B cell (primary cell): Measurements from ENCODE around the gene TTC6. TPM values are rescaled to one million over a fixed set of nuclear protein-coding genes. Genes with fewer than 3 reads are reported as not detected.

Experiments
- ATAC-seq: fragments of 200-7000 bp; cut with Tn5 transposase; one replicate; pipeline ENCODE4 v1.10.0; 2021; ENCODE audit warnings: low read depth, mild to moderate bottlenecking, moderate number of reproducible peaks, moderate library complexity
- CTCF ChIA-PET: fragments of 350-600 bp; sonication (Branson Sonifier 250); formaldehyde crosslinking; loops from one replicate; lab custom pipeline; 2021; ENCODE audit warnings: antibody characterized with exemption, inconsistent platforms; lab: Charles Lee
- POLR2A ChIA-PET: fragments of 350-600 bp; sonication (Branson Sonifier 250); formaldehyde crosslinking; loops from one replicate; lab custom pipeline; 2021; ENCODE audit warnings: antibody characterized with exemption; lab: Charles Lee
- DNase-seq: peaks from one replicate; pipeline ENCODE4 v3.0.0; 2013
- H2AFZ ChIP-seq: 2 replicates; pipeline ENCODE4 v1.6.1; 2012; ENCODE audit warnings: mild to moderate bottlenecking, low read depth, low read length; ENCODE audit not compliant: insufficient read depth, poor library complexity, severe bottlenecking
- H3K27ac ChIP-seq, 2 donors: 1 replicate in 1 of 2; 2 replicates in 1 of 2; pipeline ENCODE4 v1.5.1; 2012 to 2013; ENCODE audit warnings: low read length in 2 of 2, mild to moderate bottlenecking in 2 of 2, moderate library complexity in 1 of 2
- H3K27me3 ChIP-seq, 4 experiments: fragments of 200-600 bp in 1 of 4; sonication (generic) in 1 of 4; replicated peaks in 1 of 4; 1 replicate in 2 of 4; 2 replicates in 2 of 4; pipeline versions ENCODE4 v1.6.1 to v1.7.0; 2013 to 2016; ENCODE audit warnings: low read length in 3 of 4, mild to moderate bottlenecking in 2 of 4, mixed read lengths in 1 of 4, moderate library complexity in 1 of 4; ENCODE audit not compliant: insufficient read depth in 4 of 4, control insufficient read depth in 3 of 4; ENCODE audit errors: control extremely low read depth in 1 of 4
- H3K36me3 ChIP-seq, 2 experiments: replicated peaks in 1 of 2; 1 replicate in 1 of 2; 2 replicates in 1 of 2; pipeline versions ENCODE4 v1.6.1 to v1.7.1; 2013; ENCODE audit warnings: low read length in 1 of 2; ENCODE audit not compliant: insufficient read depth in 2 of 2, control insufficient read depth in 1 of 2; ENCODE audit errors: control extremely low read depth in 1 of 2, extremely low read depth in 1 of 2
- H3K4me1 ChIP-seq, 2 donors: fragments of 200-600 bp in 1 of 2; sonication (generic) in 1 of 2; 1 replicate in 1 of 2; 2 replicates in 1 of 2; pipeline versions ENCODE4 v1.5.1 to v1.6.1; 2013 to 2017; ENCODE audit warnings: low read length in 2 of 2; ENCODE audit not compliant: control insufficient read depth in 2 of 2, insufficient read depth in 2 of 2
- H3K4me2 ChIP-seq: replicated peaks from 2 replicates; pipeline ENCODE3; 2012; ENCODE audit warnings: mild to moderate bottlenecking, low read depth, low read length; ENCODE audit not compliant: poor library complexity, severe bottlenecking
- H3K4me3 ChIP-seq, 5 experiments: fragments of 200-600 bp in 1 of 5; sonication (generic) in 1 of 5; 1 replicate in 3 of 5; 2 replicates in 2 of 5; pipeline versions ENCODE4 v1.5.1 to v1.7.0; 2011 to 2016; ENCODE audit warnings: low read length in 4 of 5, mild to moderate bottlenecking in 4 of 5, low read depth in 2 of 5, control low read depth in 1 of 5, moderate library complexity in 1 of 5; ENCODE audit not compliant: insufficient read depth in 1 of 5; ENCODE audit errors: control extremely low read depth in 1 of 5, extremely low read depth in 1 of 5
- H3K79me2 ChIP-seq: fragments of 200-600 bp; sonication (generic); one replicate; pipeline ENCODE4 v1.6.0; 2016; ENCODE audit warnings: low read length; ENCODE audit not compliant: control insufficient read depth, insufficient read depth
- H3K9ac ChIP-seq: fragments of 200-600 bp; sonication (generic); 2 replicates; pipeline ENCODE4 v1.6.1; 2017; ENCODE audit warnings: mild to moderate bottlenecking, low read length, moderate library complexity
- H3K9me3 ChIP-seq, 3 donors: one replicate each; pipeline versions ENCODE4 v1.6.1 to v1.7.1; 2013; ENCODE audit warnings: low read length in 2 of 3; ENCODE audit not compliant: control insufficient read depth in 2 of 3, insufficient read depth in 1 of 3; ENCODE audit errors: control extremely low read depth in 1 of 3
- H4K20me1 ChIP-seq: 2 replicates; pipeline ENCODE4 v1.6.0; 2012; ENCODE audit warnings: mild to moderate bottlenecking, low read length; ENCODE audit not compliant: insufficient read depth, control insufficient read depth, poor library complexity, severe bottlenecking
- H3K27ac Mint-ChIP-seq: one replicate; pipeline ENCODE4 v1.8.0; 2021; ENCODE audit warnings: mixed read lengths
- H3K27me3 Mint-ChIP-seq: one replicate; pipeline ENCODE4 v1.8.0; 2021; ENCODE audit warnings: mixed read lengths
- H3K4me1 Mint-ChIP-seq: one replicate; pipeline ENCODE4 v1.8.0; 2021; ENCODE audit warnings: mixed read lengths
- H3K4me3 Mint-ChIP-seq: one replicate; pipeline ENCODE4 v1.8.0; 2021; ENCODE audit warnings: mixed read lengths
- H3K9me3 Mint-ChIP-seq: one replicate; pipeline ENCODE4 v1.8.0; 2022; ENCODE audit warnings: mixed read lengths; ENCODE audit not compliant: insufficient read depth
- CTCF ChIP-seq: fragments of 200-600 bp; IDR thresholded peaks from one replicate; pipeline ENCODE4 v1.8.0; 2022; ENCODE audit warnings: antibody characterized with exemption, mild to moderate bottlenecking
- EZH2 ChIP-seq: IDR thresholded peaks from 2 replicates; pipeline ENCODE4 v1.6.1; 2012; ENCODE audit warnings: borderline replicate concordance, low read depth, mild to moderate bottlenecking, moderate library complexity, low read length; ENCODE audit not compliant: insufficient read depth, poor library complexity, severe bottlenecking
- WGBS: methylation state at CpG from one replicate; pipeline ENCODE4 v1.1.5; 2013; ENCODE audit warnings: missing lambda C conversion rate; ENCODE audit not compliant: insufficient coverage; 5-methylcytosine and 5-hydroxymethylcytosine counted together
- intact Hi-C: fragments of 100-400 bp; cut with micrococcal nuclease; formaldehyde crosslinking; loops from one replicate; pipeline ENCODE4 v1.10.0; 2022
- polyA plus RNA-seq: library from polyadenylated mRNA; depleted of rRNA; stranded (reverse); fragments of >200 nt; gene quantifications from 2 replicates; pipeline ENCODE4 v1.2.3, GENCODE V29; 2012
- total RNA-seq, 2 donors: library from RNA; stranded (reverse); fragments of 120-200 nt in 1 of 2; gene quantifications; 1 replicate in 1 of 2; 2 replicates in 1 of 2; pipeline versions ENCODE4 v1.2.3 to v1.2.4, GENCODE V29; 2013 to 2022

Gene TTC6
- total and polyA plus RNA-seq, 2 donors (not counting 1 experiment from before 2014, with no cell fraction given): not detected

GRCh38 chr14:37637341-37637740 is 41.9 kb downstream of the TTC6 start:
- H3K27me3 ChIP-seq: no peaks in the 10 kb centered on the region
- TF ChIP-seq EZH2 (no peak), CTCF (no peak)
- CTCF ChIA-PET: no interaction called here
- ATAC-seq (no peak), DNase-seq (no peak)
- no CpG with 5 or more reads among the region's 4 CpGs for WGBS
- no peaks in the 10 kb centered on the region for H3K4me1 ChIP-seq
- intact Hi-C loops: no loop called here
- H4K20me1 ChIP-seq: no peaks in the 10 kb centered on the region
- no peak overlapping the region for H3K4me3 ChIP-seq
- no peaks in the 10 kb centered on the region for H3K27me3 Mint-ChIP-seq
- H3K27ac ChIP-seq: no peak overlapping the region
- no peak overlapping the region for H3K27ac Mint-ChIP-seq
- POLR2A ChIA-PET: no interaction called here
- no peak overlapping the region for H3K4me2 ChIP-seq
- H3K9me3 ChIP-seq: peaks cover 0 to 16% (median 0%) of the 10 kb centered on the region in 3 donors
- no peak overlapping the region for H3K9ac ChIP-seq
- no peaks in the 10 kb centered on the region for H3K4me1 Mint-ChIP-seq
- H3K36me3 ChIP-seq: no peaks in the 10 kb centered on the region
- H3K79me2 ChIP-seq: no peaks in the 10 kb centered on the region
- H2AFZ ChIP-seq: no peak overlapping the region
- no peak overlapping the region for H3K4me3 Mint-ChIP-seq
- peaks cover 3% of the 10 kb centered on the region for H3K9me3 Mint-ChIP-seq

- POLR2A ChIA-PET: no interaction called here
- no peak overlapping the region for H2AFZ ChIP-seq
- no peak for ATAC-seq
- Mint-ChIP-seq H3K9me3 (peaks cover 3% of the 10 kb centered on the region), H3K4me3 (no peak overlapping the region), H3K27me3 (no peaks in the 10 kb centered on the region), H3K27ac (no peak overlapping the region), H3K4me1 (no peaks in the 10 kb centered on the region)
- no peak for DNase-seq
- H3K4me1 ChIP-seq: no peaks in the 10 kb centered on the region
- no CpG with 5 or more reads among the region's 2 CpGs for WGBS
- TF ChIP-seq EZH2 (no peak), CTCF (no peak)
- no peaks in the 10 kb centered on the region for H3K27me3 ChIP-seq
- no peak overlapping the region for H3K4me3 ChIP-seq
- no peak overlapping the region for H3K27ac ChIP-seq
- H4K20me1 ChIP-seq: no peaks in the 10 kb centered on the region
- intact Hi-C loops: no loop called here
- no peaks in the 10 kb centered on the region for H3K79me2 ChIP-seq
- H3K4me2 ChIP-seq: no peak overlapping the region
- H3K9me3 ChIP-seq: peaks cover 0 to 3% (median 0%) of the 10 kb centered on the region in 3 donors
- H3K36me3 ChIP-seq: no peaks in the 10 kb centered on the region
- CTCF ChIA-PET: no interaction called here
- no peak overlapping the region for H3K9ac ChIP-seq
Measured at GRCh38 chr14:37638599-37638998, 43.2 kb downstream of the TTC6 start.
